Peyer's patch (tissue), 4 donors: ENCODE data around the gene RNF214. TPM values are rescaled to one million over a fixed set of nuclear protein-coding genes. Genes with fewer than 3 reads are reported as not detected.

Source experiments
- DNase-seq, 3 donors: peaks; one replicate each; pipeline ENCODE4 v3.0.0-alpha.2; 2017 to 2019
- H3K27ac ChIP-seq, 4 donors: fragments of 200-600 bp; sonication (generic); one replicate each; pipeline ENCODE4 v1.5.1; 2016 to 2019
- H3K27me3 ChIP-seq, 2 donors: fragments of 200-600 bp; sonication (generic); one replicate each; pipeline ENCODE4 v1.5.1; 2019
- H3K36me3 ChIP-seq, 3 donors: fragments of 200-600 bp; sonication (generic); one replicate each; pipeline ENCODE4 v1.5.1; 2016 to 2019
- H3K4me1 ChIP-seq, 4 donors: fragments of 200-600 bp; sonication (generic); one replicate each; pipeline ENCODE4 v1.5.1; 2016 to 2019
- H3K4me3 ChIP-seq, 4 donors: fragments of 200-600 bp; sonication (generic); 1 replicate in 3 of 4; 2 replicates in 1 of 4; pipeline ENCODE4 v1.5.1; 2016 to 2019; ENCODE audit warnings: mild to moderate bottlenecking in 1 of 4
- H3K9me3 ChIP-seq, 4 donors: fragments of 200-600 bp; sonication (generic); one replicate each; pipeline ENCODE4 v1.5.1; 2016 to 2019; ENCODE audit warnings: mild to moderate bottlenecking in 1 of 4
- CTCF ChIP-seq, 6 experiments: fragments of 450-650 bp in 4 of 6; fragments of 200-600 bp in 2 of 6; sonication (generic) in 1 of 6; IDR thresholded peaks; one replicate each; pipeline ENCODE4 v1.5.1; 2017 to 2019; ENCODE audit warnings: antibody characterized with exemption in 6 of 6, mild to moderate bottlenecking in 3 of 6, moderate library complexity in 1 of 6
- POLR2A ChIP-seq, 2 donors: fragments of 450-650 bp; IDR thresholded peaks; one replicate each; pipeline ENCODE4 v1.5.1; 2017; ENCODE audit warnings: antibody characterized with exemption in 2 of 2, mild to moderate bottlenecking in 2 of 2, moderate library complexity in 2 of 2
- total RNA-seq, 4 donors: library from RNA; depleted of rRNA; stranded (reverse); fragments of >200 nt; gene quantifications; one replicate each; pipeline ENCODE4 v1.1.0, GENCODE V29; 2016

Gene RNF214
- total RNA-seq, 4 donors from 2014 or later: 10.2 to 32.2 (median 13.4) TPM

GRCh38 chr11:117299351-117300282 is 67.1 kb downstream of the RNF214 start:
- Histone ChIP-seq H3K4me1 (peaks cover 0 to 14% (median 0%) of the 10 kb centered on the region in 4 donors), H3K9me3 (no peaks in the 10 kb centered on the region), H3K4me3 (peak overlapping the region in 1 of 4 donors; percentile 19), H3K27me3 (no peaks in the 10 kb centered on the region), H3K36me3 (peaks cover 0 to 4% (median 0%) of the 10 kb centered on the region in 3 donors), H3K27ac (peak overlapping the region in 1 of 4 donors; percentile 25)
- TF ChIP-seq CTCF (IDR thresholded peaks at IDR 0.05) (no peak), POLR2A (IDR thresholded peaks at IDR 0.05) (no peak)
- peak in 1 of 3 donors; percentile 38 for DNase-seq

- TF ChIP-seq CTCF (IDR thresholded peaks at IDR 0.05): no peak
- TF ChIP-seq POLR2A (IDR thresholded peaks at IDR 0.05): no peak
- no peaks in the 10 kb centered on the region for H3K9me3 ChIP-seq
- no peak for DNase-seq
- H3K27me3 ChIP-seq: no peaks in the 10 kb centered on the region
- H3K4me3 ChIP-seq: peak overlapping the region in 1 of 4 donors; percentile 19
- H3K27ac ChIP-seq: peak overlapping the region in 1 of 4 donors; percentile 25
- peaks cover 0 to under 1% (median 0%) of the 10 kb centered on the region in 3 donors for H3K36me3 ChIP-seq
- H3K4me1 ChIP-seq: peaks cover 0 to 14% (median 0%) of the 10 kb centered on the region in 4 donors
Measured at GRCh38 chr11:117300283-117300663, 67.8 kb downstream of the RNF214 start.

- H3K36me3 ChIP-seq: no peaks in the 10 kb centered on the region
- H3K9me3 ChIP-seq: no peaks in the 10 kb centered on the region
- no peak for DNase-seq
- TF ChIP-seq POLR2A (IDR thresholded peaks at IDR 0.05) (no peak), CTCF (IDR thresholded peaks at IDR 0.05) (no peak)
- peaks cover 0 to 14% (median 0%) of the 10 kb centered on the region in 4 donors for H3K4me1 ChIP-seq
- H3K4me3 ChIP-seq: no peak overlapping the region
- no peaks in the 10 kb centered on the region for H3K27me3 ChIP-seq
- H3K27ac ChIP-seq: no peak overlapping the region
Measured at GRCh38 chr11:117300773-117301172, 68.3 kb downstream of the RNF214 start.

- Histone ChIP-seq H3K4me3 (no peak overlapping the region), H3K9me3 (no peaks in the 10 kb centered on the region), H3K27me3 (no peaks in the 10 kb centered on the region), H3K27ac (no peak overlapping the region), H3K36me3 (no peaks in the 10 kb centered on the region), H3K4me1 (peaks cover 0 to 14% (median 0%) of the 10 kb centered on the region in 4 donors)
- DNase-seq: no peak
- TF ChIP-seq POLR2A (IDR thresholded peaks at IDR 0.05) (no peak), CTCF (IDR thresholded peaks at IDR 0.05) (no peak)
Measured at GRCh38 chr11:117302228-117302627, 69.8 kb downstream of the RNF214 start.

GRCh38 chr11:117303101-117303500 is 70.6 kb downstream of the RNF214 start:
- peaks cover 0 to 14% (median 0%) of the 10 kb centered on the region in 4 donors for H3K4me1 ChIP-seq
- TF ChIP-seq CTCF (IDR thresholded peaks at IDR 0.05) (no peak), POLR2A (IDR thresholded peaks at IDR 0.05) (no peak)
- no peaks in the 10 kb centered on the region for H3K27me3 ChIP-seq
- H3K36me3 ChIP-seq: no peaks in the 10 kb centered on the region
- DNase-seq: no peak
- H3K27ac ChIP-seq: no peak overlapping the region
- no peaks in the 10 kb centered on the region for H3K9me3 ChIP-seq
- no peak overlapping the region for H3K4me3 ChIP-seq
